Small intestine (tissue), 7 donors: ENCODE data around the gene BRK1. TPM values are rescaled to one million over a fixed set of nuclear protein-coding genes. Genes with fewer than 3 reads are reported as not detected.
"Not testable (repeated sequence)": the region's sequence is repeated elsewhere in the genome, so short reads cannot be mapped to it uniquely, and the experiment has no call there.

Experiments used
- DNase-seq, 2 donors: peaks; one replicate each; pipeline versions ENCODE4 v3.0.0 to v3.0.0-alpha.2; 2013
- FAIRE-seq: peaks from 2 replicates; lab custom pipeline; 2012; peaks lifted over from hg19 to GRCh38; lab: Jason Lieb, UNC
- H3K27ac ChIP-seq, 3 donors: one replicate each; pipeline ENCODE4 v1.5.1; 2013; ENCODE audit warnings: low read length in 2 of 3, mild to moderate bottlenecking in 2 of 3, control low read depth in 1 of 3, inconsistent platforms in 1 of 3, low read depth in 1 of 3, moderate library complexity in 1 of 3
- H3K27me3 ChIP-seq, 3 donors: one replicate each; pipeline ENCODE4 v1.6.1; 2013; ENCODE audit warnings: low read length in 3 of 3, inconsistent platforms in 1 of 3; ENCODE audit not compliant: control insufficient read depth in 3 of 3, insufficient read depth in 3 of 3
- H3K36me3 ChIP-seq, 3 donors: one replicate each; pipeline ENCODE4 v1.6.1; 2013; ENCODE audit warnings: low read length in 3 of 3, inconsistent platforms in 1 of 3, low read depth in 1 of 3, mild to moderate bottlenecking in 1 of 3, moderate library complexity in 1 of 3; ENCODE audit not compliant: control insufficient read depth in 3 of 3, insufficient read depth in 2 of 3
- H3K4me1 ChIP-seq, 3 donors: one replicate each; pipeline ENCODE4 v1.6.1; 2013; ENCODE audit warnings: low read length in 2 of 3, inconsistent platforms in 1 of 3, low read depth in 1 of 3, mild to moderate bottlenecking in 1 of 3, moderate library complexity in 1 of 3; ENCODE audit not compliant: control insufficient read depth in 3 of 3, insufficient read depth in 2 of 3
- H3K4me3 ChIP-seq, 3 donors: one replicate each; pipeline ENCODE4 v1.5.1; 2013; ENCODE audit warnings: low read length in 3 of 3, control low read depth in 1 of 3, inconsistent platforms in 1 of 3, low read depth in 1 of 3, mild to moderate bottlenecking in 1 of 3, moderate library complexity in 1 of 3
- H3K9me3 ChIP-seq, 2 donors: one replicate each; pipeline ENCODE4 v1.6.1; 2013; ENCODE audit warnings: low read depth in 1 of 2, low read length in 1 of 2; ENCODE audit not compliant: control insufficient read depth in 2 of 2, insufficient read depth in 1 of 2
- WGBS, 3 donors: extraction: QIAGEN DNeasy Blood & Tissue Kit; methylation state at CpG; one replicate each; pipeline ENCODE4 v1.1.7; 2013; 5-methylcytosine and 5-hydroxymethylcytosine counted together
- polyA plus RNA-seq, 4 donors: library from polyadenylated mRNA; stranded (reverse) in 3 of 4; unstranded in 1 of 4; fragments of 200-250 nt in 3 of 4; fragments of 120-200 nt in 1 of 4; gene quantifications; one replicate each; pipeline versions ENCODE4 v1.2.1 to v1.2.3, GENCODE V29; 2013
- donor health status: healthy with polysubstance abuse.
- donor health status: control.
- donor health status: control.
- donor health status: Bipolar disorder and iron deficiency.
- donor health status: healthy.

BRK1 gene
- polyA plus RNA-seq, 4 donors: 147 to 191 (median 171) TPM

DNA sequence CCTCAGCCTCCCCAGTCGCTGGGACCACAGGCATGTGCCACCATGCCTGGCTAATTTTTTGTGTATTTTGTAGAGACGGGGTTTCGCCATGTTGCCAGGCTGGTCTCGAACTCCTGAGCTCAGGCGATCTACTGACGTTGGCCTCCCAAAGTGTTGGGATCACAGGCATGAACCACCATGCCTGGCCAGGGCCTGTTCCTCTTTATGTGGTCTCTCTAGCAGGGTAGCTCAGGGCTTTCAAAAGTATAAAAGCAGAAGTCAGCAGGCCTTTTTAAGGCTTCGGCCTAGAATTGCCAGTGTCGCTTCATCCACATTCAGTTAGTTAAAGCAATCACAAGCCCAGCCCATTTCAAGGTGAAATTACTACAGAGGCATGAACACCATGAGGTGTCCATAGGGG is 33.8 kb downstream of the BRK1 start:
- Histone ChIP-seq H3K4me3 (no peak overlapping the region), H3K27ac (no peak overlapping the region), H3K27me3 (no peaks in the 10 kb centered on the region), H3K4me1 (no peaks in the 10 kb centered on the region), H3K36me3 (peaks cover 5 to 52% (median 15%) of the 10 kb centered on the region in 3 donors), H3K9me3 (no peaks in the 10 kb centered on the region)
- WGBS, 3 donors: 88 to 96% (median 94%) methylated on average over 8 of the region's 8 CpGs
- FAIRE-seq (no peak), DNase-seq (no peak)

- no peak overlapping the region for H3K4me3 ChIP-seq
- 80 to 85% (median 84%) methylated on average over 6 of the region's 6 CpGs for WGBS, 3 donors
- no peak for DNase-seq
- H3K4me1 ChIP-seq: no peaks in the 10 kb centered on the region
- H3K27ac ChIP-seq: no peak overlapping the region
- no peaks in the 10 kb centered on the region for H3K9me3 ChIP-seq
- FAIRE-seq: no peak
- H3K27me3 ChIP-seq: no peaks in the 10 kb centered on the region
- H3K36me3 ChIP-seq: peaks cover 5 to 50% (median 15%) of the 10 kb centered on the region in 3 donors
Measured at GRCh38 chr3:10150987-10151386, 35.5 kb downstream of the BRK1 start.

DNA sequence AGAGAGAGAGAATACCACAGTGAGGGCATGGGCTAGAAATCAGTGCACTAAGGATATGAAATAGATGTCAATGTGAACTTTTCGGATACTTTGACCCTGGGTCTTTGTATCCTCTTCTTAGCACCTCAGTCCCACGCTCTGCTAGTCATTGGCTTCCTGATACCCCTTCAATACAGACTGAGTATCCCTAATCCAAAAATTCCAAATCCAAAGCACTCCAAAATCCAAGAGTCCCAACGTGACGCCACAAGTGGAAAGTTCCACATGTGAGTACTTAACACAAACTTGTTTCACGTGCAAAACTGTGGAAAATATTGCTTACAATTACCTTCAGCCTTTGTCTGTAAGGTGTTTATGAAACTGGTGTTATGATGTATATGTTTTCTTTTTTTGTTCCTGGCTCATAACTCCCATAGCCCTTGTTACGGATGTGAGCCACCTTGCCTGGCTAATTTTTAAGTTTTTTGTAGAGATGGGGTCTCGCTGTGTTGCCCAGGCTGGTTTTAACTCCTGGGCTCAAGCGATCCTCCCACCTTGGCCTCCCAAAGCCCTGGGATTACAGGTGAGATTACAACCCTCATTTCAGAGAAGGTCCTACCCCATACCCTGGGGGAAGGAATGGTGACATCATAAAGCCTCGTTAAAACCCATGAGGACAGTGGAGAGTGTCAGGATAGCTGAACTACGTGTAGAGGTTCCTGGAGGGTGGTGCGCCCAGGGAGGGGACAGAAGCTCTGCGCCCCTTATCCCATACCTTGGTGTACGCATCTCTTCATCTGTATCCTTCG is 39.1 kb downstream of the BRK1 start:
- WGBS, 3 donors: 83 to 90% (median 87%) methylated on average over 14 of the region's 14 CpGs
- Histone ChIP-seq H3K4me3 (no peak overlapping the region), H3K36me3 (peaks cover 5 to 31% (median 6%) of the 10 kb centered on the region in 3 donors), H3K4me1 (no peaks in the 10 kb centered on the region), H3K27me3 (no peaks in the 10 kb centered on the region), H3K27ac (no peak overlapping the region), H3K9me3 (no peaks in the 10 kb centered on the region)
- DNase-seq: no peak
- FAIRE-seq: no peak

DNA sequence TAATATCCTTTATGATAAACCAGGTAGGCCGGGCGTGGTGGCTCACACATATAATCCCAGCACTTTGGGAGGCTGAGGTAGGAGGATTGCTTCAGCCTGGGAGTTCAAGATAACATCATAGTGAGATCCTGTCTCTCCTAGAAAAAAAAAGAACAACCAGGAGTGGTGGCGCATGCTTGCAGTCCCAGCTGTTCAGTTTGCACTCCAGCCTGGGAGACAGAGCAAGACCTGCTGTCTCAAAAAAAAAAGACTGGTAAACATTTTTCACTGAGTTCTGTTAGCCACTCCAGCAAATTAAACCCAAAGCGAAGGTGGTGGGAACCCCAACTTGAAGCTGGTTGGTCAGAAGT is 39.6 kb downstream of the BRK1 start:
- H3K27me3 ChIP-seq: no peaks in the 10 kb centered on the region
- no peak overlapping the region for H3K4me3 ChIP-seq
- WGBS, 3 donors: 92 to 95% (median 92%) methylated on average over 4 of the region's 4 CpGs
- H3K9me3 ChIP-seq: no peaks in the 10 kb centered on the region
- DNase-seq (no peak), FAIRE-seq (no peak)
- H3K36me3 ChIP-seq: peaks cover 5 to 27% (median 5%) of the 10 kb centered on the region in 3 donors
- H3K27ac ChIP-seq: no peak overlapping the region
- H3K4me1 ChIP-seq: no peaks in the 10 kb centered on the region

DNA sequence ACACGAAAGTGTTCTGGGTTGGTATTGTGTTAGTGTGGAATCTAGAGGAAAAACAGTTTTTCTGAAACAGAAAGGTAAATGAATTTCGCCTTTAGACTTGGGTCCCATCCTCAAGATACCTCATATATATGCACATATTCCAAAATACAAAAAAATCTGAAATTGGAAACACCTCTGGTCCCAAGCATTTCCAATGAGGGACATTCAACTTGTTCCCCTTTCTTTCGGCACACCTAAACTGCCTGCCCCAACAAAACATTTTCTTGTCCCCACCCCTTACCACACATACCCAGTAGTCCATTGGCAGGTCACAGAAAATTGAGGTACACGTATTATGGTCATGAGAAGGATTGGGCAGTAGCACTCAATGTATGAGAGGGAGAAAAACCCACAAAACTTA is 40.2 kb downstream of the BRK1 start:
- 94 to 97% (median 96%) methylated on average over 4 of the region's 4 CpGs for WGBS, 3 donors
- no peaks in the 10 kb centered on the region for H3K4me1 ChIP-seq
- no peak overlapping the region for H3K27ac ChIP-seq
- H3K27me3 ChIP-seq: no peaks in the 10 kb centered on the region
- H3K36me3 ChIP-seq: peaks cover 3 to 24% (median 5%) of the 10 kb centered on the region in 3 donors
- no peaks in the 10 kb centered on the region for H3K9me3 ChIP-seq
- FAIRE-seq (no peak), DNase-seq (no peak)
- no peak overlapping the region for H3K4me3 ChIP-seq

DNA sequence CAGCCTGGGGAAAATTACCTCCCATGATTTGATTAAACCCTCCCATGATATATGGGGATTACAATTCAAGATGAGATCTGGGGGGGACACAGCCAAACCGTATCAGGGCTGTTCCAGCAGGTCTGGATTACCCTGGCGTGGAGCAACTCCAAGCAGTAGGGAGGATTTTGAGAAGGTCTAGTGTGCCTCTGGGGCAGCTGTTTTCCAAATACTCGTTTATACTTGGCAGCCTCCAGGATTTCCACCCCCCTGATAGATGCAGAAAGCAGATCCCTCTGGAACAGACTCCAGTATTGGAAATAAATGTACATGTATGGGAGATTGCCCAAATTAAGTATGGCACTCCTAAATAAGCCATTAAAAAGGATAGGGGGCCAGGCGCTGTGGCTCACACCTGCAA is 41.6 kb downstream of the BRK1 start:
- Histone ChIP-seq H3K9me3 (no peaks in the 10 kb centered on the region), H3K4me1 (no peaks in the 10 kb centered on the region), H3K27me3 (no peaks in the 10 kb centered on the region), H3K27ac (no peak overlapping the region), H3K4me3 (no peak overlapping the region), H3K36me3 (peaks cover 3 to 15% (median 4%) of the 10 kb centered on the region in 3 donors)
- FAIRE-seq (no peak), DNase-seq (no peak)
- 69 to 81% (median 74%) methylated on average over 4 of the region's 4 CpGs for WGBS, 3 donors

- H3K27me3 ChIP-seq, H3K27ac ChIP-seq, H3K4me3 ChIP-seq, DNase-seq, FAIRE-seq, H3K4me1 ChIP-seq, H3K9me3 ChIP-seq, H3K36me3 ChIP-seq: not testable (repeated sequence)
- WGBS, 3 donors: 95 to 98% (median 98%) methylated on average over 4 to 6 of the region's 6 CpGs
Measured at GRCh38 chr3:10158555-10158954, 43.1 kb downstream of the BRK1 start.

DNA sequence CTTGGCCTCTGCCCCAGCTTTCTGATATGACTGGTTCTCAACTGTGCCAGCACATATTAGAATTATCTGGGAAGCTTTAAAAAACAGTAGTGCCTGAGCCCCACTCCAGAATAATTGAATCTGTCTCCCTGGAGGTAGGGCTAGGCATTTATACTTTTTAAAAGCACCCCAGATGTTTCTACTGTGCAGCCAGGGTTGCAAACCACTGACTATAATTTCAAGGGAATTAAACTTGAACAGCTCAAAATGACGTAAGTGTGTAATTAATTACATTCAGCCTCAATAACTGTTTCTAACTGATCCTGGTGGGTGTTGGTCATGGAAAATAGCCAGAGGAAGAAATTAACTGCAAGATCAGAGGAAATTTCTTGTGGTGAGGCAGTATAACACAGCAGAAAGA is 44.9 kb downstream of the BRK1 start:
- Histone ChIP-seq H3K36me3 (no peaks in the 10 kb centered on the region), H3K9me3 (no peaks in the 10 kb centered on the region), H3K4me3 (no peak overlapping the region), H3K27ac (no peak overlapping the region), H3K27me3 (no peaks in the 10 kb centered on the region), H3K4me1 (peaks cover 0 to 3% (median 0%) of the 10 kb centered on the region in 3 donors)
- 47 to 67% (median 53%) methylated on average over 1 of the region's 1 CpG for WGBS, 3 donors
- FAIRE-seq (no peak), DNase-seq (no peak)

DNA sequence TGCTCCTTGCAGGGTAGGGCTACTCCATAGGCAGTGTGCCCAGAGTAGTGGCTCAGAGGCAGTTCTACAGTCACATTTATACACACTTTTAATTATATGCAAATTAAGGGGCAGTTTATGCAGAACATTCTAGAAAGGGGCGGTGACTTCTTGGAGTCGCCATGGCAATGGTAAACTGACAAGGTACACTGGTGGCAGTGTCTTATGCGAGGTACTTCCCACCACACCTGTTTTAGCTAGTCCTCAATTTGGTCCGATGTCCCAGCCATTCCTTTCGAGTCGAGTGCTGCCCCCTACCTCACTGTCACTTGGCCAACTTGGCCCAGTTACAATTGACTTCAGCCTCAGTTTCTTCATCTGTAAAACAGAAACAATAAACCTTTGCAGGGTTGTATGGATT is 45.5 kb downstream of the BRK1 start:
- WGBS, 3 donors: 76 to 87% (median 85%) methylated on average over 6 of the region's 6 CpGs
- no peak overlapping the region for H3K27ac ChIP-seq
- H3K4me3 ChIP-seq: no peak overlapping the region
- H3K27me3 ChIP-seq: no peaks in the 10 kb centered on the region
- FAIRE-seq (no peak), DNase-seq (no peak)
- no peaks in the 10 kb centered on the region for H3K36me3 ChIP-seq
- no peaks in the 10 kb centered on the region for H3K9me3 ChIP-seq
- peaks cover 0 to 3% (median 0%) of the 10 kb centered on the region in 3 donors for H3K4me1 ChIP-seq
